Liver (tissue), 9 donors: ENCODE results near the gene DTYMK. TPM values are rescaled to one million over a fixed set of nuclear protein-coding genes. Genes with fewer than 3 reads are reported as not detected.
A peak's percentile ranks its signal among the peaks of the same experiment; 100 is the strongest.

ENCODE experiments used
- DNase-seq: peaks from one replicate; pipeline ENCODE4 v3.0.0-alpha.2; 2017; ENCODE audit warnings: low spot score
- H3K27ac ChIP-seq, 2 donors: one replicate each; pipeline ENCODE4 v1.7.0; 2013; ENCODE audit warnings: inconsistent platforms in 2 of 2, low read length in 2 of 2, control low read depth in 1 of 2, low read depth in 1 of 2, mild to moderate bottlenecking in 1 of 2
- H3K27me3 ChIP-seq, 4 donors: one replicate each; pipeline versions ENCODE4 v1.6.1 to v1.7.0; 2013; ENCODE audit warnings: low read length in 3 of 4, inconsistent platforms in 1 of 4, mild to moderate bottlenecking in 1 of 4, moderate library complexity in 1 of 4; ENCODE audit not compliant: control insufficient read depth in 4 of 4, insufficient read depth in 4 of 4
- H3K36me3 ChIP-seq, 4 donors: one replicate each; pipeline versions ENCODE4 v1.6.1 to v1.7.0; 2013; ENCODE audit warnings: low read length in 3 of 4, mild to moderate bottlenecking in 3 of 4, low read depth in 1 of 4, moderate library complexity in 1 of 4; ENCODE audit not compliant: control insufficient read depth in 4 of 4, insufficient read depth in 3 of 4
- H3K4me1 ChIP-seq, 4 donors: one replicate each; pipeline versions ENCODE4 v1.6.1 to v1.7.0; 2013; ENCODE audit warnings: low read length in 3 of 4, mild to moderate bottlenecking in 3 of 4, moderate library complexity in 1 of 4; ENCODE audit not compliant: control insufficient read depth in 4 of 4, insufficient read depth in 4 of 4
- H3K4me3 ChIP-seq, 3 donors: one replicate each; pipeline versions ENCODE4 v1.6.1 to v1.7.0; 2013; ENCODE audit warnings: low read length in 3 of 3, control low read depth in 1 of 3, low read depth in 1 of 3, mild to moderate bottlenecking in 1 of 3
- H3K9ac ChIP-seq, 2 donors: one replicate each; pipeline ENCODE4 v1.7.0; 2013; ENCODE audit warnings: low read length in 2 of 2, mild to moderate bottlenecking in 2 of 2, moderate library complexity in 2 of 2, control low read depth in 1 of 2, low read depth in 1 of 2
- H3K9me3 ChIP-seq, 4 donors: one replicate each; pipeline versions ENCODE4 v1.6.1 to v1.7.0; 2013; ENCODE audit warnings: low read length in 3 of 4; ENCODE audit not compliant: control insufficient read depth in 4 of 4
- ATF3 ChIP-seq: IDR thresholded peaks from 2 replicates; pipeline ENCODE4 v1.6.1; 2016; ENCODE audit warnings: antibody characterized with exemption
- CTCF ChIP-seq: fragments of 150-350 bp; IDR thresholded peaks from 2 replicates; pipeline ENCODE4 v1.5.1; 2017; ENCODE audit warnings: improper control_type of control experiment, low read depth, low read length; ENCODE audit not compliant: missing input control
- EGR1 ChIP-seq, 2 donors: IDR thresholded peaks; 2 replicates each; pipeline ENCODE4 v1.6.1; 2016 to 2018; ENCODE audit warnings: antibody characterized with exemption in 2 of 2, low read depth in 2 of 2
- FOXA1 ChIP-seq: IDR thresholded peaks from 2 replicates; pipeline ENCODE4 v1.6.1; 2016; ENCODE audit warnings: antibody characterized with exemption
- FOXA2 ChIP-seq: IDR thresholded peaks from 2 replicates; pipeline ENCODE4 v1.6.1; 2016; ENCODE audit warnings: antibody characterized with exemption
- GABPA ChIP-seq, 2 donors: IDR thresholded peaks in 1 of 2; conservative IDR thresholded peaks in 1 of 2; 2 replicates each; pipeline ENCODE4 v1.6.1; 2016; ENCODE audit warnings: antibody characterized with exemption in 2 of 2, mild to moderate bottlenecking in 1 of 2, moderate library complexity in 1 of 2
- HNF4A ChIP-seq, 2 donors: conservative IDR thresholded peaks; 2 replicates each; pipeline ENCODE4 v1.6.1; 2016; ENCODE audit warnings: antibody characterized with exemption in 2 of 2, mild to moderate bottlenecking in 2 of 2
- JUND ChIP-seq, 2 donors: IDR thresholded peaks; 2 replicates each; pipeline ENCODE4 v1.6.1; 2016; ENCODE audit warnings: antibody characterized with exemption in 2 of 2
- NR2F2 ChIP-seq: IDR thresholded peaks from 2 replicates; pipeline ENCODE4 v1.6.1; 2016; ENCODE audit warnings: antibody characterized with exemption
- RAD21 ChIP-seq, 2 donors: IDR thresholded peaks; 2 replicates each; pipeline ENCODE4 v1.6.1; 2016; ENCODE audit warnings: antibody characterized with exemption in 2 of 2, mild to moderate bottlenecking in 2 of 2
- REST ChIP-seq: IDR thresholded peaks from 2 replicates; pipeline ENCODE4 v1.6.1; 2016; ENCODE audit warnings: antibody characterized with exemption, mild to moderate bottlenecking
- SP1 ChIP-seq: IDR thresholded peaks from 2 replicates; pipeline ENCODE4 v1.6.1; 2018; ENCODE audit warnings: antibody characterized with exemption, mild to moderate bottlenecking
- TAF1 ChIP-seq: conservative IDR thresholded peaks from 2 replicates; pipeline ENCODE4 v1.6.1; 2016; ENCODE audit warnings: antibody characterized with exemption, mild to moderate bottlenecking
- YY1 ChIP-seq: IDR thresholded peaks from 2 replicates; pipeline ENCODE4 v1.6.1; 2016; ENCODE audit warnings: antibody characterized with exemption, mild to moderate bottlenecking
- ZBTB33 ChIP-seq: IDR thresholded peaks from 2 replicates; pipeline ENCODE4 v1.6.1; 2016; ENCODE audit warnings: antibody characterized with exemption
- WGBS: extraction: QIAGEN DNeasy Blood & Tissue Kit; methylation state at CpG from one replicate; pipeline ENCODE4 v1.1.7; 2013; 5-methylcytosine and 5-hydroxymethylcytosine counted together
- polyA plus RNA-seq, 2 donors: library from polyadenylated mRNA; stranded (reverse) in 1 of 2; unstranded in 1 of 2; fragments of 200-250 nt in 1 of 2; fragments of >200 nt in 1 of 2; fragmentation: Nextera tagmentation in 1 of 2; extraction: Ambion mirVana in 1 of 2; gene quantifications; one replicate each; pipeline versions ENCODE4 v1.2.1 to v1.2.3, GENCODE V29; 2013 to 2015
- total RNA-seq, 2 donors: library from RNA; depleted of rRNA; stranded (reverse); fragments of >200 nt; gene quantifications; one replicate each; pipeline ENCODE4 v1.2.3, GENCODE V29; 2014
- donor health status: healthy.
- donor health status: healthy.
- donor health status: healthy.
- donor health status: healthy.
- donor health status: healthy.

DTYMK gene
- total and polyA plus RNA-seq, 4 donors: 5.5 to 17.7 (median 14.5) TPM

- TF ChIP-seq RAD21 (IDR thresholded peaks at IDR 0.05) (peak; percentile 84 to 92), NR2F2 (no peak), CTCF (peak; percentile 67)
- 61% methylated on average over 26 of the region's 26 CpGs for WGBS
- no peaks in the 10 kb centered on the region for H3K27me3 ChIP-seq
- H3K4me3 ChIP-seq: no peak overlapping the region
- DNase-seq: peak; percentile 63
- H3K36me3 ChIP-seq: peaks cover 12 to 60% (median 25%) of the 10 kb centered on the region in 4 donors
- H3K27ac ChIP-seq: no peak overlapping the region
- no peak overlapping the region for H3K9ac ChIP-seq
- no peaks in the 10 kb centered on the region for H3K9me3 ChIP-seq
- H3K4me1 ChIP-seq: no peaks in the 10 kb centered on the region
Measured at GRCh38 chr2:241659150-241659739, 27.4 kb downstream of the DTYMK start.

- whole genome bisulfite sequencing: 91% methylated on average over 5 of the region's 5 CpGs
- peaks cover 13 to 62% (median 27%) of the 10 kb centered on the region in 4 donors for H3K36me3 ChIP-seq
Measured at GRCh38 chr2:241658296-241658695, 28.3 kb downstream of the DTYMK start.

More at GRCh38 chr2:241658296-241658695, 28.3 kb downstream of the DTYMK start:
- H3K27me3 ChIP-seq: no peaks in the 10 kb centered on the region
- H3K4me1 ChIP-seq: no peaks in the 10 kb centered on the region
- no peak for TF ChIP-seq YY1
- no peak for TF ChIP-seq FOXA2
- no peak for TF ChIP-seq TAF1
- TF ChIP-seq JUND (IDR thresholded peaks at IDR 0.05): no peak
- TF ChIP-seq FOXA1: no peak
- TF ChIP-seq REST: no peak
- no peak for TF ChIP-seq ZBTB33
- TF ChIP-seq NR2F2: no peak
- TF ChIP-seq ATF3: no peak
- TF ChIP-seq EGR1 (IDR thresholded peaks at IDR 0.05; ENCODE audit: low read depth in 2 of 2): no peak
- no peak for TF ChIP-seq HNF4A (conservative IDR thresholded peaks at IDR 0.05)
- no peak for TF ChIP-seq SP1
- no peak for TF ChIP-seq GABPA (IDR thresholded peaks at IDR 0.05 in 1 of 2, conservative IDR thresholded peaks at IDR 0.05 in 1 of 2)
- no peak for TF ChIP-seq RAD21 (IDR thresholded peaks at IDR 0.05)
- no peak overlapping the region for H3K4me3 ChIP-seq
- no peaks in the 10 kb centered on the region for H3K9me3 ChIP-seq
- no peak overlapping the region for H3K27ac ChIP-seq
- DNase-seq: no peak
- no peak overlapping the region for H3K9ac ChIP-seq
